Measurements from ENCODE around the gene KRTAP6-3. TPM values are rescaled to one million over a fixed set of nuclear protein-coding genes. Genes with fewer than 3 reads are reported as not detected.

The KRTAP6-3 gene
- total and polyA plus RNA-seq, 8 donors: not detected

GRCh38 chr21:30605968-30606367 is 13.7 kb downstream of the KRTAP6-3 start:
- FAIRE-seq: no peak
- Histone ChIP-seq H3K9me3 (no peaks in the 10 kb centered on the region), H3K4me1 (no peaks in the 10 kb centered on the region), H3K27me3 (no peaks in the 10 kb centered on the region), H3K36me3 (no peaks in the 10 kb centered on the region), H3K27ac (no peak overlapping the region), H3K4me3 (no peak overlapping the region)
- DNase-seq: no peak
- TF ChIP-seq, protein P1, sequence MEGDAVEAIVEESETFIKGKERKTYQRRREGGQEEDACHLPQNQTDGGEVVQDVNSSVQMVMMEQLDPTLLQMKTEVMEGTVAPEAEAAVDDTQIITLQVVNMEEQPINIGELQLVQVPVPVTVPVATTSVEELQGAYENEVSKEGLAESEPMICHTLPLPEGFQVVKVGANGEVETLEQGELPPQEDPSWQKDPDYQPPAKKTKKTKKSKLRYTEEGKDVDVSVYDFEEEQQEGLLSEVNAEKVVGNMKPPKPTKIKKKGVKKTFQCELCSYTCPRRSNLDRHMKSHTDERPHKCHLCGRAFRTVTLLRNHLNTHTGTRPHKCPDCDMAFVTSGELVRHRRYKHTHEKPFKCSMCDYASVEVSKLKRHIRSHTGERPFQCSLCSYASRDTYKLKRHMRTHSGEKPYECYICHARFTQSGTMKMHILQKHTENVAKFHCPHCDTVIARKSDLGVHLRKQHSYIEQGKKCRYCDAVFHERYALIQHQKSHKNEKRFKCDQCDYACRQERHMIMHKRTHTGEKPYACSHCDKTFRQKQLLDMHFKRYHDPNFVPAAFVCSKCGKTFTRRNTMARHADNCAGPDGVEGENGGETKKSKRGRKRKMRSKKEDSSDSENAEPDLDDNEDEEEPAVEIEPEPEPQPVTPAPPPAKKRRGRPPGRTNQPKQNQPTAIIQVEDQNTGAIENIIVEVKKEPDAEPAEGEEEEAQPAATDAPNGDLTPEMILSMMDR (IDR thresholded peaks at IDR 0.05): no peak
- intact Hi-C loops (cut with DNase I): no loop called here
- no peak for ATAC-seq
- 86 to 91% methylated on average over 2 of the region's 2 CpGs for WGBS, 2 donors

DNA sequence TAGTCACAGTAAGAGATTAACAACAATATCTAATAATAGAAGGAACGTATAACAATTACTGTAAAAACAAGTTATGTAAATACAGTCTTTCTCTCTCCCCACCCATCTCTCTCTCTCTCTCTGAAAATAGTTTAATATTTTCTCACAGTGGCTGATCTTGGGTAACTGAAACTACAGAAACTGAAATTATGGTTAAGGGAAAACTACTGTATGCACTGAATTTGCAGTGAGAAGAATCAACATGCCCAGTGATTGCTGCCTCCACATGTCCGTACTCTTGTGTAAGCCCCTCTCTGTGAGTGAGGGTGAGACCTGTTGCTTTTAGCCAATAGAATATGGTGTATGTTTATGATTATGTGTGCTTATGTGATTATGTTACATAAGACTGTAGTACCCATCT is 19.9 kb downstream of the KRTAP6-3 start:
- no peaks in the 10 kb centered on the region for H3K9me3 ChIP-seq
- 70% methylated on average over 2 of the region's 2 CpGs for WGBS, 2 donors
- ATAC-seq (no peak), FAIRE-seq (no peak), DNase-seq (no peak)
- TF ChIP-seq, protein P1 (IDR thresholded peaks at IDR 0.05): no peak
- H3K4me1 ChIP-seq: no peaks in the 10 kb centered on the region
- H3K4me3 ChIP-seq: no peak overlapping the region
- no peak overlapping the region for H3K27ac ChIP-seq
- no peaks in the 10 kb centered on the region for H3K36me3 ChIP-seq
- intact Hi-C loops (cut with DNase I): no loop called here
- no peaks in the 10 kb centered on the region for H3K27me3 ChIP-seq

DNA sequence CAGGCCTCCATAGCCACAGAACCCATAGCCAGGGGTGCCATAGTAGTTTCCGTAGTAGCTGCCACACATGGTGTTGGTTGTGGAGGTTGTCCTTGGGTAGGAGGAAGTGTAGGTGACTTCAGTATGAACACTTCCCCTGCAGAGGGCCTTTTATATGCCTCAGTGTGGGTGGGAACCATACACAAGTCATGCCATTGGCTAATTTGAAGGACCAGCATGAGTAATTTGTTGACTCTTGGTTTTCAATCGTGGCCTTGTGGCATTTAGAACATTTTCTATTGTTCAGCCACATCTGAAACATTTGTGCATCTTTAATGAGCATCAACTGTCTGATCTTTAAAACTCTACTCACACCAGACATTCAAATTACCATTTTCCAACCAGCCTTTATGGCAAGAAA is 21.6 kb downstream of the KRTAP6-3 start, which contains the start of gene KRTAP6-1:
TSS of gene KRTAP6-1 (minus strand) at position 95 of the 400 bp plus-strand sequence. CDS start at position 69, 26 bp downstream.
- no peak for DNase-seq
- H3K4me1 ChIP-seq: no peaks in the 10 kb centered on the region
- no peaks in the 10 kb centered on the region for H3K27me3 ChIP-seq
- H3K4me3 ChIP-seq: no peak within 1 kb of the TSS
- no peak for FAIRE-seq
- TF ChIP-seq, protein P1 (IDR thresholded peaks at IDR 0.05): no peak
- no peaks in the 10 kb centered on the region for H3K9me3 ChIP-seq
- 56 to 58% methylated on average over 2 of the region's 2 CpGs for WGBS, 2 donors
- intact Hi-C loops (cut with DNase I): no loop called here
- ATAC-seq: no peak
- no peak within 1 kb of the TSS for H3K27ac ChIP-seq
- H3K36me3 ChIP-seq: no peaks in the 10 kb centered on the region

- Histone ChIP-seq H3K36me3 (no peaks in the 10 kb centered on the region), H3K27ac (no peak overlapping the region), H3K27me3 (no peaks in the 10 kb centered on the region), H3K9me3 (no peaks in the 10 kb centered on the region), H3K4me3 (no peak overlapping the region), H3K4me1 (no peaks in the 10 kb centered on the region)
- ATAC-seq (no peak), FAIRE-seq (no peak), DNase-seq (no peak)
- intact Hi-C loops (cut with DNase I): no loop called here
- TF ChIP-seq, protein P1 (IDR thresholded peaks at IDR 0.05): no peak
Measured at GRCh38 chr21:30615199-30615598, 23.0 kb downstream of the KRTAP6-3 start.

DNA sequence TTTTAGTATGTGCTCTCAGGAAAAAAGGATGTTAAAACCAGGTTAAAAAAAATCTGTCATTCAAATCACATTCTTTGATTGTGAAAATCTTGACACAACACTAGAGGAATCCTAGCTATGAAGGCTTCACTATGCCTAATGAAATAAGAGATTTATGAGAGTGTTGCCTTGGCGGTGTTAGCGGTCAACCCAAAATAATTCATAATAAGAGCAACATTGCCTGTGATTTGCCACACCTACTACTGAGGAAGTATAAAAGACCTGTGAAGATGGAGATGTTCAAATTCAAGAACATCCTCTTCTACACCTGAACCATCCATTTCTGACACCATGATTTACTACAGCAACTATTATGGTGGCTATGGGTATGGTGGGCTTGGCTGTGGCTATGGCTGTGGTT is 23.9 kb downstream of the KRTAP6-3 start, which contains the start of gene KRTAP20-1:
TSS of gene KRTAP20-1 (plus strand) at position 301 of the 400 bp plus-strand sequence. CDS start at position 331, 30 bp downstream.
- DNase-seq: no peak
- Histone ChIP-seq H3K4me1 (no peaks in the 10 kb centered on the region), H3K4me3 (no peak within 1 kb of the TSS), H3K27me3 (no peaks in the 10 kb centered on the region), H3K27ac (no peak within 1 kb of the TSS), H3K36me3 (no peaks in the 10 kb centered on the region), H3K9me3 (no peaks in the 10 kb centered on the region)
- WGBS, 2 donors: 88 to 92% methylated on average over 2 of the region's 2 CpGs
- intact Hi-C loops (cut with DNase I): no loop called here
- ATAC-seq: no peak
- TF ChIP-seq, protein P1 (IDR thresholded peaks at IDR 0.05): no peak
- no peak for FAIRE-seq

Data from pancreas (tissue), 10 donors.